Heart left ventricle (tissue), 16 donors: Measurements from ENCODE around the gene PALLD. TPM values are rescaled to one million over a fixed set of nuclear protein-coding genes. Genes with fewer than 3 reads are reported as not detected.
A peak's percentile ranks its signal among the peaks of the same experiment; 100 is the strongest.

Experiments
- ATAC-seq, 4 donors: fragments of 200-7000 bp; cut with Tn5 transposase; one replicate each; pipeline ENCODE4 v1.9.1; 2020 to 2022; ENCODE audit warnings: moderate library complexity in 4 of 4, mild to moderate bottlenecking in 3 of 4, moderate number of reproducible peaks in 1 of 4
- DNase-seq, 5 donors: peaks; one replicate each; pipeline ENCODE4 v3.0.0-alpha.2; 2020
- H3K27ac ChIP-seq, 12 donors: fragments of 200-600 bp; sonication (generic) in 4 of 12; one replicate each; pipeline versions ENCODE4 v1.5.0 to v1.8.0; 2016 to 2022; ENCODE audit warnings: mild to moderate bottlenecking in 2 of 12
- H3K27me3 ChIP-seq, 9 donors: fragments of 200-600 bp; sonication (generic) in 2 of 9; one replicate each; pipeline versions ENCODE4 v1.5.1 to v1.8.0; 2016 to 2022; ENCODE audit warnings: mild to moderate bottlenecking in 3 of 9
- H3K36me3 ChIP-seq, 9 donors: fragments of 200-600 bp; sonication (generic) in 2 of 9; one replicate each; pipeline versions ENCODE4 v1.5.0 to v1.8.0; 2018 to 2022; ENCODE audit warnings: mild to moderate bottlenecking in 2 of 9
- H3K4me1 ChIP-seq, 12 donors: fragments of 200-600 bp; sonication (generic) in 4 of 12; one replicate each; pipeline versions ENCODE4 v1.5.0 to v1.8.0; 2016 to 2022; ENCODE audit warnings: mild to moderate bottlenecking in 3 of 12
- H3K4me3 ChIP-seq, 12 donors: fragments of 200-600 bp; sonication (generic) in 4 of 12; one replicate each; pipeline versions ENCODE4 v1.5.0 to v1.8.0; 2017 to 2022; ENCODE audit warnings: mild to moderate bottlenecking in 9 of 12, moderate library complexity in 4 of 12
- H3K9me3 ChIP-seq, 12 donors: fragments of 200-600 bp; sonication (generic) in 4 of 12; one replicate each; pipeline versions ENCODE4 v1.5.0 to v1.8.0; 2016 to 2022; ENCODE audit warnings: mild to moderate bottlenecking in 1 of 12
- CTCF ChIP-seq, 12 donors: fragments of 200-600 bp; sonication (generic) in 4 of 12; IDR thresholded peaks; one replicate each; pipeline versions ENCODE4 v1.5.0 to v1.8.0; 2018 to 2022; ENCODE audit warnings: antibody characterized with exemption in 12 of 12, mild to moderate bottlenecking in 5 of 12
- POLR2A ChIP-seq, 2 donors: fragments of 450-650 bp; IDR thresholded peaks; one replicate each; pipeline ENCODE4 v1.6.1; 2017; ENCODE audit warnings: antibody characterized with exemption in 2 of 2, mild to moderate bottlenecking in 2 of 2, moderate library complexity in 2 of 2
- WGBS, 4 donors: extraction: QIAGEN DNeasy Blood & Tissue Kit in 2 of 4; methylation state at CpG; one replicate each; pipeline versions ENCODE4 v1.1.5 to v1.1.7; 2013 to 2018; 5-methylcytosine and 5-hydroxymethylcytosine counted together
- intact Hi-C, 10 donors: fragments of 100-400 bp; cut with DNase I; formaldehyde crosslinking; loops; one replicate each; pipeline versions ENCODE4 v1.11.1 to v1.14.2; 2022
- polyA plus RNA-seq, 2 donors: library from polyadenylated mRNA; stranded (reverse); fragments of 200-250 nt; gene quantifications; one replicate each; pipeline ENCODE4 v1.2.3, GENCODE V29; 2013
- total RNA-seq, 9 donors: library from RNA; depleted of rRNA in 2 of 9; stranded (reverse); fragments of >200 nt in 2 of 9; fragmentation: NEBNext Ultra II Directional in 3 of 9; extraction: Animal tissue kit (Norgen Biotek cat#: 25700) in 3 of 9; gene quantifications; one replicate each; pipeline versions ENCODE4 v1.1.0 to v1.2.4, GENCODE V29; 2016 to 2023
- donor health status: ischemic (EF 13 %, LVEDD 7.1; RV severe dilation, severe dysfunction).
- donor health status: healthy with polysubstance abuse.
- donor health status: DM: no; HTN: yes; CAD: no.
- donor health status: DM: no; HTN: no; CAD: no.
- donor health status: ischemic (EF 25% LVEDD 6.9; RV normal size, moderate dysfunction).
- donor health status: ischemic (EF 25% LVEDD 5.7; RV mildly dilated, moderate dysfunction).
- donor health status: healthy.
- donor health status: DM: yes; HTN: yes; CAD: no.
- donor health status: ischemic (EF 35%, LVEDD 5.7; RV mildly dilated, moderate dysfunction).
- donor health status: nonischemic (EF 11% LVEDD 7.7; RV severe dilation, severe dysfunction).
- donor health status: DM: yes; HTN: yes; CAD: no.
- donor health status: PGD.
- donor health status: ischemic (EF 29% LVEDD 5.4; RV normal size, mild dysfunction).
- donor health status: nonischemic (EF 23%, LVEDD 6.1; RV moderate dilation, normal function).

The PALLD gene
- total and polyA plus RNA-seq, 11 donors, result 193 to 1,428 (median 1,015) TPM

- H3K36me3 ChIP-seq, result peaks cover 0 to 3% (median 0%) of the 10 kb centered on the region in 9 donors
- peaks cover 0 to 61% (median 17%) of the 10 kb centered on the region in 12 donors for H3K4me1 ChIP-seq
- DNase-seq (no peak), ATAC-seq (no peak)
- TF ChIP-seq POLR2A (IDR thresholded peaks at IDR 0.05) (no peak), CTCF (IDR thresholded peaks at IDR 0.05) (no peak)
- no peaks in the 10 kb centered on the region for H3K27me3 ChIP-seq
- H3K9me3 ChIP-seq, result no peaks in the 10 kb centered on the region
- no peak overlapping the region for H3K4me3 ChIP-seq
- intact Hi-C loops, result loop anchor here in 2 of 10 donors (5.0 kb wide), 1 partner anchor 34 kb away; no protein-coding TSS in a partner anchor
- peak overlapping the region in 10 of 12 donors; percentile 1 to 80 (median 56) for H3K27ac ChIP-seq
- WGBS, 4 donors, result 40 to 52% (median 47%) methylated on average over 2 of the region's 2 CpGs
Observed at GRCh38 chr4:168522829-168523489, 26.1 kb downstream of the PALLD start.

GRCh38 chr4:168524006-168524405 is 27.2 kb downstream of the PALLD start:
- no peak overlapping the region for H3K4me3 ChIP-seq
- no peak for ATAC-seq
- no peaks in the 10 kb centered on the region for H3K9me3 ChIP-seq
- no peak for TF ChIP-seq POLR2A (IDR thresholded peaks at IDR 0.05)
- TF ChIP-seq CTCF (IDR thresholded peaks at IDR 0.05), result no peak
- peaks cover 0 to 63% (median 17%) of the 10 kb centered on the region in 12 donors for H3K4me1 ChIP-seq
- peaks cover 0 to 3% (median 0%) of the 10 kb centered on the region in 9 donors for H3K36me3 ChIP-seq
- H3K27me3 ChIP-seq, result no peaks in the 10 kb centered on the region
- intact Hi-C loops, result loop anchor here in 2 of 10 donors (5.0 kb wide), 1 partner anchor 33 kb away; no protein-coding TSS in a partner anchor
- peak overlapping the region in 8 of 12 donors; percentile 1 to 78 (median 62) for H3K27ac ChIP-seq
- no peak for DNase-seq

GRCh38 chr4:168524897-168525296 is 28.0 kb downstream of the PALLD start:
- intact Hi-C loops, result loop anchor here in 2 of 10 donors (5.0 kb wide), 1 partner anchor 32 kb away; no protein-coding TSS in a partner anchor
- TF ChIP-seq POLR2A (IDR thresholded peaks at IDR 0.05) (no peak), CTCF (IDR thresholded peaks at IDR 0.05) (no peak)
- peak overlapping the region in 7 of 12 donors; percentile 28 to 78 (median 65) for H3K27ac ChIP-seq
- peak; percentile 36 to 56 (median 54) for ATAC-seq
- H3K36me3 ChIP-seq, result peaks cover 0 to 3% (median 0%) of the 10 kb centered on the region in 9 donors
- DNase-seq, result no peak
- no peak overlapping the region for H3K4me3 ChIP-seq
- no peaks in the 10 kb centered on the region for H3K9me3 ChIP-seq
- H3K27me3 ChIP-seq, result no peaks in the 10 kb centered on the region
- peaks cover 0 to 60% (median 17%) of the 10 kb centered on the region in 12 donors for H3K4me1 ChIP-seq
- WGBS, 4 donors, result 56 to 69% (median 66%) methylated on average over 3 of the region's 3 CpGs

- peaks cover 0 to 3% (median 0%) of the 10 kb centered on the region in 9 donors for H3K36me3 ChIP-seq
- H3K27ac ChIP-seq, result peak overlapping the region in 1 of 12 donors; percentile 28
- ATAC-seq (no peak), DNase-seq (no peak)
- no peaks in the 10 kb centered on the region for H3K9me3 ChIP-seq
- H3K4me3 ChIP-seq, result no peak overlapping the region
- H3K4me1 ChIP-seq, result peaks cover 0 to 53% (median 12%) of the 10 kb centered on the region in 12 donors
- H3K27me3 ChIP-seq, result no peaks in the 10 kb centered on the region
- intact Hi-C loops, result no loop called here
- TF ChIP-seq CTCF (IDR thresholded peaks at IDR 0.05) (no peak), POLR2A (IDR thresholded peaks at IDR 0.05) (no peak)
- 84 to 97% (median 90%) methylated on average over 1 of the region's 1 CpG for WGBS, 4 donors
Observed at GRCh38 chr4:168527560-168527959, 30.7 kb downstream of the PALLD start.
